Activated T-helper 2 cell treated with anti-CD3 and anti-CD28 coated beads, Interferon-gamma antibody, Interleukin-2, Interleukin-4, amounts not matched to agents 10 μg/mL and 5 μg/mL and 100 μg/mL, durations not matched to agents 14 hours and 24 hours and 36 hours (primary cell): ENCODE data around the gene PPP4R2. TPM values are rescaled to one million over a fixed set of nuclear protein-coding genes. Genes with fewer than 3 reads are reported as not detected.
"Not testable (repeated sequence)": the region's sequence is repeated elsewhere in the genome, so short reads cannot be mapped to it uniquely, and the experiment has no call there.

Source experiments
- DNase-seq: peaks from one replicate; pipeline ENCODE4 v3.0.0; 2021; ENCODE audit warnings: low spot score
- H3K27ac Mint-ChIP-seq: one replicate; pipeline ENCODE4 v1.8.0; 2021; ENCODE audit warnings: mixed read lengths
- H3K27me3 Mint-ChIP-seq: one replicate; pipeline ENCODE4 v1.8.0; 2021; ENCODE audit warnings: low read depth, mixed read lengths
- H3K36me3 Mint-ChIP-seq: one replicate; pipeline ENCODE4 v1.8.0; 2021; ENCODE audit warnings: low read depth, mixed read lengths
- H3K4me1 Mint-ChIP-seq: one replicate; pipeline ENCODE4 v1.8.0; 2021; ENCODE audit warnings: low read depth, mixed read lengths
- H3K4me3 Mint-ChIP-seq: one replicate; pipeline ENCODE4 v1.8.0; 2021; ENCODE audit warnings: low read depth, mild to moderate bottlenecking, moderate library complexity, mixed read lengths
- H3K9me3 Mint-ChIP-seq: one replicate; pipeline ENCODE4 v1.8.0; 2021; ENCODE audit warnings: mixed read lengths
- intact Hi-C: fragments of 100-400 bp; cut with micrococcal nuclease; formaldehyde crosslinking; loops from one replicate; pipeline ENCODE4 v1.15.1; 2023
- total RNA-seq: library from RNA; stranded (reverse); gene quantifications from 2 replicates; pipeline ENCODE4 v1.2.3, GENCODE V29; 2022

The PPP4R2 gene
- total RNA-seq, 1 donor from 2014 or later, result 105 TPM

DNA sequence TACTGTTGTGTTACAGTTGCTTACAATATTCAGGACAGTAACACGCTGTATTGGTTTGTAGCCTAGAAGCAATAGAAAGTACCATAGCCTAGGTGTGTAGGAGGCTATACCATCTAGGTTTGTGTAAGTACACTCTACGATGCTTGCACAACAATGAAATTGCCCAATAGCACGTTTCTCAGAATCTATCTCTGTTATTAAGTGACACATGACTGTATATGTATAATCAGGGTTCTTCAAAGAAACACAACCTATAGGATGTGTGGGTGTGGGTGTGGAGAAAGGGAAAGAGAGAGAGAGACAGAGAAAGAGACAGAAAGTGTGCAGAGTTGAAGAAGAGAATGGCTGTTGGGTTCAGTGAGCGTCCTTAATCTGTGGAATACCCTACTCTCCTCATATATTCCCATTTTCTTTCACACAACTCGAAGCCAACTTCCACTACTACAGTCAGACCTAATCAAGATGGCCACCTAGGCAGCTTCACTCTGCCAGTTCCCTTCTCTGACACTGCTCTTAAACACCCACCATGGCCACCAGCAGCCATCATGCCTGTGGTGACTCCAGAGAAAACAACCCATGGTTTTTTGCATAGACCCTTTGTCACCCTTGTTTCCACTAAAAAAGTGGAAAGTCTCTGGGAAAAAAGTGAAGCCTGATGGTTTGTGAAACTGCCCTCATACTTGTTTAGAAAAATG, 5.8 kb upstream of the PPP4R2 start:
- H3K4me1 Mint-ChIP-seq, result peaks cover 2% of the 10 kb centered on the region
- peaks cover 5% of the 10 kb centered on the region for H3K9me3 Mint-ChIP-seq
- no peak overlapping the region for H3K4me3 Mint-ChIP-seq
- H3K36me3 Mint-ChIP-seq, result peaks cover 3% of the 10 kb centered on the region
- H3K27me3 Mint-ChIP-seq, result no peaks in the 10 kb centered on the region
- DNase-seq, result no peak
- no peak overlapping the region for H3K27ac Mint-ChIP-seq
- intact Hi-C loops, result no loop called here

- H3K27ac Mint-ChIP-seq, result no peak overlapping the region
- no peaks in the 10 kb centered on the region for H3K36me3 Mint-ChIP-seq
- no peak for DNase-seq
- intact Hi-C loops, result no loop called here
- H3K4me3 Mint-ChIP-seq, result no peak overlapping the region
- no peaks in the 10 kb centered on the region for H3K9me3 Mint-ChIP-seq
- peaks cover 4% of the 10 kb centered on the region for H3K4me1 Mint-ChIP-seq
- no peaks in the 10 kb centered on the region for H3K27me3 Mint-ChIP-seq
Observed at GRCh38 chr3:72991522-72991921, 5.1 kb upstream of the PPP4R2 start.

DNA sequence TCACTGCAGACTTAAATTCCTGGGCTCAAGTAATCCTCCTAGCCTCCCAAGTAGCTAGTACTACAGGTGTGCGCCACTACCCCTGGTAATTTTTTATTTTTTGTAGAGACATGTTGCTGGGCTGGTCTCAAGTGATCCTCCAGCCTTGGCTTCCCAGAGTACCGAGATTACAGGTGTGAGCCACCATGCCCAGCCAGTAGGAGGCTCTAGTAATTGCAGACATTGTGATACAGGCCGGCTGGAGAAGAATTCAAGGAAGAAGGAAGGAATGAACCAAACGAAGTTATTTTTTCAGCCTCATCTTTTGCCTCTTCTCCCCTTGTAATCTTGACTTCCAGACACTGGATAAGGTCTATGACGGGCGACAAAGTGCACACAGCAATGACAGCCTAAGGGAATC, 3.2 kb upstream of the PPP4R2 start:
- H3K27ac Mint-ChIP-seq, result no peak overlapping the region
- intact Hi-C loops, result no loop called here
- no peaks in the 10 kb centered on the region for H3K27me3 Mint-ChIP-seq
- H3K4me1 Mint-ChIP-seq, result peaks cover 6% of the 10 kb centered on the region
- H3K9me3 Mint-ChIP-seq, result no peaks in the 10 kb centered on the region
- H3K36me3 Mint-ChIP-seq, result peaks cover 9% of the 10 kb centered on the region
- H3K4me3 Mint-ChIP-seq, result no peak overlapping the region
- DNase-seq, result no peak

- intact Hi-C loops, result loop anchor here (5.0 kb wide), 1 partner anchor 62 kb away; no protein-coding TSS in a partner anchor
- Mint-ChIP-seq H3K4me3 (peak overlapping the region; percentile 64), H3K36me3 (peaks cover 26% of the 10 kb centered on the region), H3K4me1 (peaks cover 24% of the 10 kb centered on the region), H3K27ac (peak overlapping the region; percentile 40), H3K27me3 (no peaks in the 10 kb centered on the region), H3K9me3 (no peaks in the 10 kb centered on the region)
- no peak for DNase-seq
Observed at GRCh38 chr3:72995337-72995736, 1.3 kb upstream of the PPP4R2 start.

DNA sequence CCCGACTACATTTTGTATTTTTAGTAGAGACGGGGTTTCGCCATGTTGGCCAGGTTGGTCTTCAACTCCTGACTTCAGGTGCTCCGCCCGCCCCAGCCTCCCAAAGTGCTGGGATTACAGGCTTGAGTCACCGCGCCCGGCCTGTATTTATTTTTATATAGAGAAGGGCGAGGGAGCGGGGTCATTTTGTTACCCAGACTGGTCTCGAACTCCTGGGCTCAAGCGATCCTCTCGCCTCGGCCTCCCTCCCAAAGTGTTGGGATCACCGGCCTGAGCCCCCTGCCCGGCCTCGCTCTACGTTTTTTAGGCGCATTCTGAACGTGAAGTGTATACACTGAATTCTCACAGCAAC, 514 bp upstream of the PPP4R2 start:
- intact Hi-C loops, result loop anchor here (1.0 to 5.0 kb wide), 3 partner anchors 19 to 148 kb away; partner anchors contain the start of gene SHQ1
- H3K4me1 Mint-ChIP-seq, result peaks cover 31% of the 10 kb centered on the region
- H3K9me3 Mint-ChIP-seq, result no peaks in the 10 kb centered on the region
- H3K36me3 Mint-ChIP-seq, result peaks cover 33% of the 10 kb centered on the region
- H3K4me3 Mint-ChIP-seq, result peak overlapping the region; percentile 90
- peak overlapping the region; percentile 89 for H3K27ac Mint-ChIP-seq
- no peaks in the 10 kb centered on the region for H3K27me3 Mint-ChIP-seq
- no peak for DNase-seq

GRCh38 chr3:72997421-72997961, 880 bp downstream of the PPP4R2 start:
- peak; percentile 25 for DNase-seq
- intact Hi-C loops, result loop anchor here (1.0 to 5.0 kb wide), 2 partner anchors 57 to 60 kb away; no protein-coding TSS in a partner anchor
- H3K4me1 Mint-ChIP-seq, result peaks cover 41% of the 10 kb centered on the region
- H3K9me3 Mint-ChIP-seq, result no peaks in the 10 kb centered on the region
- peak overlapping the region; percentile 89 for H3K27ac Mint-ChIP-seq
- H3K27me3 Mint-ChIP-seq, result no peaks in the 10 kb centered on the region
- H3K4me3 Mint-ChIP-seq, result peak overlapping the region; percentile 90
- H3K36me3 Mint-ChIP-seq, result peaks cover 46% of the 10 kb centered on the region

DNA sequence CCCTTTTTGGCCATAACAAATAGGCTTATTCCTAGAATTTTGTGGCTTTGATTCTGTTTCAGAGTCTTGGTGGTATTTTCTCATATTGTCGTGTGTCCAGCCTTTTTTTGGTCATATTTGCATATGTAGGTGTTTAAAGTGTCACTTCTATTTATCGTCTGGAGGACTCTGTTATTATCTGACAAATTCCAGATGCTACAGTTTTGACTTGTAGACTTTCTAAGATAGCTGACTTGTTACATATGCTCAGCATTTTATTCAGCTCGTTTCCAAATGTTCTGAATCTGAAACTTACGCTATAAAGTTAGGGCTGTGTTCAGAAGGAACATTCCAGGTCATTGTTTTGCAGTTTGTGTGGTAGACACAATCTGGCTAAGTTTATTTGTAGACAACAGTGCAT, 1.9 kb downstream of the PPP4R2 start:
- peaks cover 45% of the 10 kb centered on the region for H3K4me1 Mint-ChIP-seq
- intact Hi-C loops, result loop anchor here (5.0 kb wide), 1 partner anchor 59 kb away; no protein-coding TSS in a partner anchor
- no peaks in the 10 kb centered on the region for H3K27me3 Mint-ChIP-seq
- H3K27ac Mint-ChIP-seq, result peak overlapping the region; percentile 64
- H3K4me3 Mint-ChIP-seq, result peak overlapping the region; percentile 73
- no peaks in the 10 kb centered on the region for H3K9me3 Mint-ChIP-seq
- H3K36me3 Mint-ChIP-seq, result peaks cover 53% of the 10 kb centered on the region
- DNase-seq, result no peak

DNA sequence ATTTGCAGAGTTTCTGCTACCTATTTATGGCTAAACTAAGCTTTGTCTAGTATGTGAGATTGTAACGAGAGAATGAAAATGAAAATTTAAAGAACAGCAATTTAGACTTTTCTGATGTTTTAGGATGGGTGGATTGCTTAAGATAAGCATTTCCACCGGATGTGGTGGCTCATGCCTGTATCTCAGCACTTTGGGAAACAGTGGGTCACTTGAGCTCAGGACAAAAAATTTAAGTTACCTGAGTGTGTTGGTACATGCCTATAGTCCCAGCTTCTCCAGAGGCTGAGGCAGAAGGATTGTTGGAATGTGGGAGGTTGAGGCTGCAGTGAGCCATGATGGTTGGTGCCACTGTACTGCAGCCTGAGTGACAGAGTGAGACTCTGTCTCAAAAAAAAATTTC, 3.3 kb downstream of the PPP4R2 start:
- intact Hi-C loops, result loop anchor here (1.0 to 5.0 kb wide), 4 partner anchors 23 to 57 kb away; no protein-coding TSS in a partner anchor
- Mint-ChIP-seq H3K27ac (peak overlapping the region; percentile 84), H3K4me3 (peak overlapping the region; percentile 76), H3K36me3 (peaks cover 67% of the 10 kb centered on the region), H3K27me3 (no peaks in the 10 kb centered on the region), H3K4me1 (peaks cover 54% of the 10 kb centered on the region), H3K9me3 (no peaks in the 10 kb centered on the region)
- DNase-seq, result peak; percentile 17

- Mint-ChIP-seq H3K4me3 (peak overlapping the region; percentile 38), H3K4me1 (peaks cover 59% of the 10 kb centered on the region), H3K27ac (peak overlapping the region; percentile 26), H3K36me3 (peaks cover 88% of the 10 kb centered on the region)
- H3K27me3 Mint-ChIP-seq, H3K9me3 Mint-ChIP-seq, DNase-seq: not testable (repeated sequence)
- intact Hi-C loops, result loop anchor here (5.0 kb wide), 1 partner anchor 36 kb away; no protein-coding TSS in a partner anchor
Observed at GRCh38 chr3:73003050-73003449, 6.4 kb downstream of the PPP4R2 start.

GRCh38 chr3:73004316-73004715, 7.7 kb downstream of the PPP4R2 start:
- intact Hi-C loops, result loop anchor here (5.0 kb wide), 1 partner anchor 37 kb away; no protein-coding TSS in a partner anchor
- no peak for DNase-seq
- Mint-ChIP-seq H3K27me3 (no peaks in the 10 kb centered on the region), H3K9me3 (no peaks in the 10 kb centered on the region), H3K4me3 (no peak overlapping the region), H3K36me3 (peaks cover 90% of the 10 kb centered on the region), H3K4me1 (peaks cover 63% of the 10 kb centered on the region), H3K27ac (peak overlapping the region; percentile 56)

GRCh38 chr3:73007992-73008712, 11.5 kb downstream of the PPP4R2 start:
- Mint-ChIP-seq H3K36me3 (peaks cover 91% of the 10 kb centered on the region), H3K4me3 (no peak overlapping the region), H3K27me3 (no peaks in the 10 kb centered on the region), H3K27ac (peak overlapping the region; percentile 72), H3K4me1 (peaks cover 59% of the 10 kb centered on the region), H3K9me3 (no peaks in the 10 kb centered on the region)
- no peak for DNase-seq
- intact Hi-C loops, result loop anchor here (1.0 kb wide), 1 partner anchor 21 kb away; no protein-coding TSS in a partner anchor

GRCh38 chr3:73009008-73009407, 12.4 kb downstream of the PPP4R2 start:
- Mint-ChIP-seq H3K4me1 (peaks cover 58% of the 10 kb centered on the region), H3K4me3 (no peak overlapping the region), H3K9me3 (no peaks in the 10 kb centered on the region), H3K36me3 (peaks cover 83% of the 10 kb centered on the region), H3K27ac (peak overlapping the region; percentile 72), H3K27me3 (no peaks in the 10 kb centered on the region)
- intact Hi-C loops, result no loop called here
- no peak for DNase-seq

- Mint-ChIP-seq H3K4me1 (peaks cover 50% of the 10 kb centered on the region), H3K27ac (peak overlapping the region; percentile 72), H3K4me3 (no peak overlapping the region), H3K36me3 (peaks cover 79% of the 10 kb centered on the region), H3K9me3 (no peaks in the 10 kb centered on the region), H3K27me3 (no peaks in the 10 kb centered on the region)
- intact Hi-C loops, result no loop called here
- DNase-seq, result no peak
Observed at GRCh38 chr3:73009750-73010149, 13.1 kb downstream of the PPP4R2 start.
